Thyroid gland (tissue), 4 donors: ENCODE data around the gene TRIM37.

ENCODE experiments used
- CTCF ChIP-seq, 6 experiments: fragments of 200-600 bp in 3 of 6; fragments of 450-650 bp in 3 of 6; sonication (generic) in 3 of 6; IDR thresholded peaks; one replicate each; pipeline ENCODE4 v1.5.1; 2016 to 2019; ENCODE audit warnings: antibody characterized with exemption in 6 of 6, mild to moderate bottlenecking in 2 of 6, inconsistent platforms in 1 of 6, moderate library complexity in 1 of 6
- POLR2A ChIP-seq, 2 donors: fragments of 450-650 bp; IDR thresholded peaks; one replicate each; pipeline ENCODE4 v1.6.1; 2017; ENCODE audit warnings: antibody characterized with exemption in 2 of 2, mild to moderate bottlenecking in 2 of 2, moderate library complexity in 1 of 2

- TF ChIP-seq CTCF (IDR thresholded peaks at IDR 0.05) (no peak), POLR2A (IDR thresholded peaks at IDR 0.05) (no peak)
Observed at GRCh38 chr17:59145571-59146096, 39.0 kb upstream of the TRIM37 start.
